Ramos (cell line): Measurements from ENCODE around the gene ITM2A.

ENCODE experiments used
- in situ Hi-C: fragments of 300-500 bp; cut with MboI; formaldehyde crosslinking; loops from one replicate; pipeline ENCODE4 v1.14.3; 2022; ENCODE audit warnings: low sequenced_read_pairs; ENCODE audit not compliant: unreplicated experiment

The ITM2A gene

DNA sequence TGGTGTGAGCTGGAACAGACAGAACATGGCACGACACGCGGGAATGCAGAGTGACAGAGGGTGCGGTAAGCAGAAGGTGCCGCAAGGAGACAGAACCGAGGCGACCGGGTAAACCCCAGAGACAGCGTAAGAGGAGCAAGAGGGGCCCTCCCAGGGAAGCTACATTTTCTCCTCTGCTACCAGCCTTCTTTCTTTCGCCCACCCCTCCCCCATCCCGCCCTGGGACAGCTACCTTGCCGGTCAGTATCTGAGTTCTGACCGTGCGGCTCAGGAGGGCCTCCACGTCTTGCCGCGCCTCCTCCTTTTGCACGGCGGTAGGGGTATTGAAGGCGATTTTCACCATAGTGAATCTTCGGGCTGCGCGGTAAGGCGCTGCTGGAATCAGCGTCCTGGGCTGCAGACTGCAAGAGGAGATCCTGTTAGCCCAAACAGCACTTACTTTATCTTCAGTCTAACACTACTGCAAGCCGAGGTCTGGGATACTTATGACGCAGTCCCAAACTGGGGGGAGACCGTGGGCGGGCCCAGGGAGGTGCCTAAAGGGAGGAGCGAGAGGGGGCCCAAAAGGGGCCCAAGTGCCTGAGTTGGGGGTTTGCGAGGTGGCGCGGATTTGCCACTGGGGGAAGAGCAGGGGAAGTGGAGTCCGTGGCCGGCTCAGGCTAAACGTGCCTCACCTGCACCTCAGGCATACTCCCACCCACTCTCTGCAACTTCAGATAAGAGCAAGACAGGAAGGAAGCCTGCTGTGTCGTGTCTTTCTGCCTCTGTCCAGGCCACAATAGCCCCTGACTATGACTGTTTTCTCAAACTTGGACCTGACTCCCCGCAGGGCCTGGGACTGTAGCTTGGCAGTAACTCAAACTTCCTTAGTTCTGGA is at the start of gene ITM2A:
Gene ITM2A (minus strand): TSS at position 462 of the 877 bp plus-strand sequence. CDS start 119 bp downstream, at position 343.
- in situ Hi-C loops = no loop called here

GRCh38 chrX:79415056-79415455 is 47.9 kb upstream of the ITM2A start:
- in situ Hi-C loops = no loop called here

- in situ Hi-C loops = no loop called here
These were observed 46.8 kb upstream of the ITM2A start for GRCh38 chrX:79413963-79414362.

GRCh38 chrX:79412972-79413371 is 45.8 kb upstream of the ITM2A start:
- in situ Hi-C loops = no loop called here

DNA sequence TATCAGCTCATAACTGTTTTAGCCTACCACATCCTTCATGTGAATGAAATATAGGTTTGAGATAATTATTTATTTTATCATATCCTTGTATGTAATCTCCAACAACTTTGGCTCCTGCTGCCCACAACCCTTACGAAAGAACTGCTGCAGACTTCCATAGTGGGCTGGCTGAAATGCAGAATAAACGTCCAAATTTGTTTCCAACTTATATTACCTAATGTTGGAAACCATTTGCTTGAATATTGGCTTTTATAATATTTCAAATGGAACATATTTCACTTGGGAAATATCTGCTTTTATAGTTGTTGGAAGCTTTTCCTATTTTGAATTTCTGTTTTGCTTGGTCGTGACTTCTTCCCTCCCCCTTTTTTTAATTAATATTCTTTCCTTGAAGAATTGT is 45.0 kb upstream of the ITM2A start:
- in situ Hi-C loops = no loop called here

- in situ Hi-C loops = no loop called here
These were observed 42.5 kb upstream of the ITM2A start for GRCh38 chrX:79409657-79410056.

GRCh38 chrX:79408623-79409322 is 41.6 kb upstream of the ITM2A start:
- in situ Hi-C loops = no loop called here

- in situ Hi-C loops = no loop called here
These were observed 33.5 kb upstream of the ITM2A start for GRCh38 chrX:79400623-79401022.

GRCh38 chrX:79375340-79375739 is 8.2 kb upstream of the ITM2A start:
- in situ Hi-C loops = no loop called here

DNA sequence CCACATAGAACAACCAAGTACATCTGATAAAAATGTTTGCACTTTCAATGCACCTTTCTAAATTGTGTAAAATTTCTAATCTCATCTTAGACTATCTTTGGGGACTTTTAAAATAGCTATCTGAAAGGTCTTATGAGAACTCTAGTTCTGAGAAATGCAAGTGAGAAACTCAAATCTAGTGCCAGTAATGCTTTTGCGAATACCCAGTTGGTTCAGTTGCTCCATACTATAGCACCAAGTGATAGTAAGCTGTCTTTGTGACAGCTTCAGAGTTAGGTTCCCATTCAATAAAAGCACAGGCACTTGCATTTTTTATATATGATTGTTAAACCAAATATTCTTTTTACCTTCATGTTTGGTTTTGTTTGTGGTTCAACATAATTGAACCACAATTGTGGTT is 4.5 kb upstream of the ITM2A start:
- in situ Hi-C loops = no loop called here

DNA sequence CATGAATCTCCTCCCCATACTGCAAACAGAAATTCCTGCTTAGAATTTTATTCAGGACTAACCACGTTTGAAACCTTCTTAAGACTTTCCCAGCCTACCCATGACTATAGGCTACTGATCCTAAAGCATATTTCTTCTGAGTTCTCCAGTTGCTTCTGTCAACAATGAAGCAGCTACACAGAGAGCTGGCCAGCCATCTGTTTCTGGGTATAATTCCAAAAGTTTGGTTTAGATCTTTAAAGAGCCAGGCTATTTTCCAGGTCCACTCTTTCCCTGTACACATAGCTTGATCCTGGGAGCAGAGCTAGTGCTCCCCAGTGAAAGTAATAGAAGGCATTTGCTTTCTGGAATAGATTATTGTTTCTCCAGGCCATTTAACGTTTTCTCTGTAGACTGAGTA is 4.0 kb upstream of the ITM2A start:
- in situ Hi-C loops = no loop called here

GRCh38 chrX:79369871-79370270 is 2.7 kb upstream of the ITM2A start:
- in situ Hi-C loops = no loop called here

DNA sequence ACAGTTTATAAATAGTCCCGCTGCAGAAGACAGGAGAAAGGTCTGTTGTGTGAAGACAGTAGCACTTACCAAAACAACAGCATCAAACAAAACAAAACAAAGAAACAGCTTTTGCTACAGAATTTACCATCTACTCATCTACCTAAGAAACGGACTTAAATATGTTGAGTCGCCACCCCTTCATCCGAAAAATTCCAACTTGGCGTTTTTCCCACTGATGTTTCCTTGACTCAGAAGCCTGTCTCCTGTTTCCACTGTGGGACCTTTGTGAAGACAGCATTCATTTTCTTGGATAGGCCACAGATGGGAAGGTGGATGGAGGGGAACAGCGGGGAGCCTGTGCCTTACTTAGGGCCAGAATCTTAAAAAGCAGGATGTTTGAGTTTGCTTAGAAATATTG is 1.3 kb upstream of the ITM2A start:
- in situ Hi-C loops = no loop called here

DNA sequence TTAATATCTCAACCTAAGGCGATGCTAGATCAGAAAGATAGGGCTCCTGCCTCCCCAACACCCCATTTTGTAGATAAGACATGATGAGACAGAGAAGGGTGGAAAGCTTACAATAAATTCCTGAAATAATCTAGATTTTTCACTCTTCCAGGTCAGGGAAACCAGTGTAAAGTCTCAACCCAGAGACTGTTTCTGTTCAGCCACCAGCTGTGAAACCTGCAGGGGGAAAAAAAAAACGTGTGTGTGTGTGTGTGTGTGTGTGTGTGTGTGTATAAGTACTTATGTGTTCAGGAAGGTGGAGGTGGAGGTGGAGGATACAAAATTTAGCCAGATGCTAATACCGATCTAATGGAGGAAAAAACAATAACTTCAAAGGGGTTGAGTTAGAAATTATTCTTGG is 773 bp upstream of the ITM2A start:
- in situ Hi-C loops = no loop called here

DNA sequence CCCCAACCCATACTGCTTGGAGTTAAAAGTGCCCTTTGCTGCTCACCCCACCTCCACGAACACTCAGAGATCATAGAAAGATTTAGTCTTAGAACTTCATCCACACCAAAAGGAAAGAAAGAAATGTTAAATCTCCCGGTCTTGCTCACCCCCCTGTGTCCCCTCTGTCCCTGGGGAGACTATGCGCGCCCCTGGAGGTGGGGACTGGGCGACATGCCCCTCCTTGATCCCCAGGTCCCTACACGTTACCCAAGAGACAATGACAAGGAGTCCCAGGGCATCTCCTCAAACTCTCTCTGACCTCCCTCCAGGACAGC is 620 bp downstream of the ITM2A start:
- in situ Hi-C loops = no loop called here

GRCh38 chrX:79365591-79365990 is 1.5 kb downstream of the ITM2A start:
- in situ Hi-C loops = no loop called here

- in situ Hi-C loops = no loop called here
These were observed 2.8 kb downstream of the ITM2A start for GRCh38 chrX:79364306-79364705.

DNA sequence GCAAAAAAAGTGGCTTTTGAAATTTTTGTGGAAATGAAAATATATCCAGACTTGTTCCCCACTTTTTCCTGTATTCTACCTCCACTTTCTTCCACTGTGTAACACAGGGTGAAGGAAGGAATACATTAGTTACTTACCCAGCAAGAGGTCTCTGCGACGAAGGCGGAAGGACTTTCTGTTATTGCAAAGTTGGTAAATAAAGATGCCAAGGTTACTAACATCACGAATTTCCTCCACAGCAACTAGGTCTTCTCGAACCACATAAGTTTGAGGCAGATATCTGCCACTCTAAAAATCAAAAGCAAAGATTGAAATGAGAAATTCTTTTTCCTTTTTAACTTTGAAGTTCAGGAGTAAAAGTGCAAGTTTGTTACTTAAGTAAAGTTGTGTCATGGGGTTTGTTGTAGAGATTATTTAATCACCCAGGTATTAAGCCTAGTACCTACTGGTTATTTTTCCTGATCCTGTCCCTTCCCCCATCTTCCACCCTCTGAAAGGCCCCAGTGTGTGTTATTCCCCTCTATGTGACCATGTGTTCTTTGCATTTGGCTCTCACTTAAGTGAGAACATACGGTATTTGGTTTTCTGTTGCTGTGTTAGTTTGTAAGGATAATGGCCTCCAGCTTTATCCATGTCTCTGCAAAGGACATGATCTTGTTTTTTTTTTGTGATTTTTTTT is 5.8 kb downstream of the ITM2A start:
- in situ Hi-C loops = no loop called here

- in situ Hi-C loops = no loop called here
These were observed 30.0 kb downstream of the ITM2A start for GRCh38 chrX:79336869-79337815.

- in situ Hi-C loops = no loop called here
These were observed 37.1 kb downstream of the ITM2A start for GRCh38 chrX:79330022-79330421.
